GM19324 (cell line): Measurements from ENCODE around the gene ARHGAP45.

Experiments used
- ATAC-seq: cut with Tn5 transposase; IDR thresholded peaks from one replicate; pipeline ENCODE4 v1.9.1; 2021; ENCODE audit warnings: mild to moderate bottlenecking, moderate library complexity; ENCODE audit not compliant: unreplicated experiment, low FRiP score

ARHGAP45 gene

GRCh38 chr19:1069009-1069779 is 2.2 kb downstream of the ARHGAP45 start:
- no peak for ATAC-seq

- no peak for ATAC-seq
Observed at GRCh38 chr19:1070576-1070930, 3.6 kb downstream of the ARHGAP45 start.

- ATAC-seq: no peak
Observed at GRCh38 chr19:1070931-1071791, 4.2 kb downstream of the ARHGAP45 start.

- no peak for ATAC-seq
Observed at GRCh38 chr19:1072371-1073015, 5.5 kb downstream of the ARHGAP45 start.

- no peak for ATAC-seq
Observed at GRCh38 chr19:1073063-1073955, 6.3 kb downstream of the ARHGAP45 start.

GRCh38 chr19:1073956-1074517 is 7.1 kb downstream of the ARHGAP45 start:
- ATAC-seq: no peak

DNA sequence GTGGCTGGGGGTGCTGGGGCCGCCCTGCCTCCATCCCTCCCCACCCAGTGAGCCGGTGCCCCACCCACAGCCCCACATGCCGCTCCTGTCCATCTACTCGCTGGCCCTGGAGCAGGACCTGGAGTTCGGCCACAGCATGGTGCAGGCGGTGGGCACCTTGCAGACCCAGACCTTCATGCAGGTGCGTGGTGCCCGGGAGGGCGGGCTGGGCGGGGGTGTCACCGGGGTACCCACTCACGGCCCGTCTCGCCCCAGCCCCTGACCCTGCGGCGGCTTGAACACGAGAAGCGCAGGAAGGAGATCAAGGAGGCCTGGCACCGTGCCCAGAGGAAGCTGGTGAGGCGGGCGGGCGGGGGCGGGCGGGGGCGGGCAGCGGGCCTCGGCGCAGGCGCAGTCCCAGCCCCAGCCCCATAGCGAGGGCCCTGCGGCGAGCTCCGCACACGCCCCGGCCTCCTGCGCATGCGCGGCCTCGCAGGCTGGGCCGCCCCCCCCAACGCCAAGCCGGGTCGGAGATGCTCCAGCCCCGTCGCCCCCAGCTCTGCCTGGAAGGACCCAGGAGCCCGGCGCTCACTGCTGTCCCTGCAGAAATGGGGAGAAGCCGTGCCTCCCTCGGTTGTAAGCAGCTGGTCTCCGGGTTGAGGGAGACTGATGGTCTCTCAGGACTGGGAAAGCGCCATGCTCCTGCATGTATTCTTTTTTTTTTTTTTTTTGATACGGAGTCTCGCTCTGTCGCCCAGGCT is 7.7 kb downstream of the ARHGAP45 start:
- peak; percentile 57 for ATAC-seq

DNA sequence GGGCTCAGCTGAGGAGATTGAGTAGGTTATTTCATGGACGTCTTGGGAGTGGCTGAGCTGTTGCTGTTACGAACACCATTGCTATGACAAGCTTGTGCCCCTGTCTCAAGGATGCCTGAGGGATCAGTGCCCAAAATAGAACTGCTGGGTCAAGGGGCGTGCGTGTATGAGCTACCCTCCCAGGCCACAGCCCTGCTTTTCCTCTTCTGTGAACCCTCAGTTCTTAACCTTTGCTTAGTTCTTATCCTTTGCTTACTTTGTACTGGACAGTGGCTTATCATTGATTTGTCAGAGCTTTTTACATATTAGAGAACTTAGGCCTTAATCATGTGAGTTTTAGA is 9.0 kb downstream of the ARHGAP45 start:
- no peak for ATAC-seq

DNA sequence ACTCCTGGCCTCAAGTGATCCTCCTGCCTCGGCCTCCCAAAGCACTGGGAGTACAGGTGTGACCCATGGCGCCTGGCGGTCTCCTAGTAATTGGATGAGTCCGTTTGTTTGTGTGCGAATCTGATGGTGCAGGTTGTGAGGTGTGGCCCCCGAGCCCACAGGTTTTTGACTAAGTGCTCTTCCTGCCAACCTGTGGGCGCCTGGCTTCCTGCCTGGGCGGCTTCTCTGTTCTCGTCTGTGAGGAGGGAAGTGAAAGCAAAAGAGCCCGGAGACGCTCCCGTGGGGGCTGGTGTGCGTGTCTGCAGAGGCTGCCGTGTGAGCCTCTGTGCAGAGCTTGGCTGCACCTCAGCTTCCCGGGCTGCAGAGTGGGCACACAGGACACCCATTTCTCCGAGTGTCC is 10.0 kb downstream of the ARHGAP45 start:
- peak; percentile 60 for ATAC-seq

- no peak for ATAC-seq
Observed at GRCh38 chr19:1079566-1080111, 12.7 kb downstream of the ARHGAP45 start.

- ATAC-seq: no peak
Observed at GRCh38 chr19:1080360-1081161, 13.6 kb downstream of the ARHGAP45 start.

DNA sequence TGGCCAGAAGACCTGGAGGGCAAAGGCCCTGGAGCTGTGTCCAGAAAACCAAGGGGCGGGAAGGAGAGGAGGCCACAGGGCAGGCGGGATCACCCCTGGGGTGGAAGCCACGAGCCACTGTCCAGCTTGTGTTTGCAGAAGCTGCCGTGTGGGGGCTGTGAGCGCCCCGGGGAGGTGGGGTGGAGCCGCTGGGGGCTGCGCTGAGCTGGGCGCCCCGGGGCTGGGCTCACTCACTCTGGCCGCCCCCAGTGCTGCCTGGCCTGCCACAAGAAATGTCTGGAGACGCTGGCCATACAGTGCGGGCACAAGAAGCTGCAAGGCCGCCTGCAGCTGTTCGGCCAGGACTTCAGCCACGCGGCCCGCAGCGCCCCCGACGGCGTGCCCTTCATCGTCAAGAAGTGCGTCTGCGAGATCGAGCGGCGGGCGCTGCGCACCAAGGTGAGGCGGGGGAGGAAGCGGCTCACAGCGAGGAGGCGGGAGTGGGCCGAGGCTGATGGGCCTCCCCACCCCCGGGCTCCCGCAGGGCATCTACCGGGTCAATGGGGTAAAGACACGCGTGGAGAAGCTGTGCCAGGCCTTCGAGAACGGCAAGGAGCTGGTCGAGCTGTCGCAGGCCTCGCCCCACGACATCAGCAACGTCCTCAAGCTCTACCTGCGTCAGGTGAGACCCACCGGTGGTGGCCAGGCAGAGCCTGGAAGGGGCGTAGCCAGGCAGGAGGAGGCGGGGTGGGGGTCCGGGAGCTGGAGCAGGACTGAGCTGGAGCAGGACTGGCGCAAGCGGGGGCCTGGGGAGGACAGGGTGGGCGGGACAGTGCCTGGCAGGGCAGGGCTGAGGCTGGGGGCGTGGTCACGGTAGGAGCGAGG is 14.6 kb downstream of the ARHGAP45 start:
- ATAC-seq: no peak

DNA sequence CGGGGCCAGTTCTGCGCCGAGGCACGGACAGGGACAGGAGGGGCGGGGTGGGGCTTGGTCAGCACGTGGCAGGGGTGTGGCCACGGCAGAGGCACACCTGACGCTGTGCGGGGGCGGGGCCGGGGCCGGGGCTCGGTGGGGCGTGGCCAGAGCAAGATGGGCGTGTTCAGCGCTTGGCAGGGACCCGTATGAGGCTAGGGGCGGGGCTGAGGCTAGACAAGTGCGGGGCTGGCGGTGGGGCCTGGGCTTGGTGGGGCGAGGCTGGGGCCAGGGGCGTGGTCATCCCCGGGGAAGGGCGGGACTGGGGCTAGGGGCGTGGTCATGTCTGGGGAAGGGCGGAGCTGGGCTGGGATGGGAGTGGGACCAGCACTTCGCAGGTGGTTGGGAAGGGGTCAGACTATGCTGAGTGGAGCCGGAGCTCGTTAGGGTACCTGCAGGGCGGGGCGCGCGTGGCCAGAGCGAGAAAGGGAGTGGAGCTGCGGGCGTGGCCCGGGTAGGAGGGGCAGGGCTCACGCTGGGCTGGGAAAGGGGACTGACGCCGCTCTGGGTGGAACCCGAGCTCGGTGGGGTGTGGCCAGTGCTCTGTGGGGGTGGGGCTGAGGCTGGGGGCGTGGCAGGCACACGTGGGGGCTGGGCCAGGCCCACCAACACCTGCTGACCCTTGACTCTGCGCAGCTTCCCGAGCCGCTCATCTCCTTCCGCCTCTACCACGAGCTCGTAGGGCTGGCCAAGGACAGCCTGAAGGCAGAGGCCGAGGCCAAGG is 15.4 kb downstream of the ARHGAP45 start:
- no peak for ATAC-seq

DNA sequence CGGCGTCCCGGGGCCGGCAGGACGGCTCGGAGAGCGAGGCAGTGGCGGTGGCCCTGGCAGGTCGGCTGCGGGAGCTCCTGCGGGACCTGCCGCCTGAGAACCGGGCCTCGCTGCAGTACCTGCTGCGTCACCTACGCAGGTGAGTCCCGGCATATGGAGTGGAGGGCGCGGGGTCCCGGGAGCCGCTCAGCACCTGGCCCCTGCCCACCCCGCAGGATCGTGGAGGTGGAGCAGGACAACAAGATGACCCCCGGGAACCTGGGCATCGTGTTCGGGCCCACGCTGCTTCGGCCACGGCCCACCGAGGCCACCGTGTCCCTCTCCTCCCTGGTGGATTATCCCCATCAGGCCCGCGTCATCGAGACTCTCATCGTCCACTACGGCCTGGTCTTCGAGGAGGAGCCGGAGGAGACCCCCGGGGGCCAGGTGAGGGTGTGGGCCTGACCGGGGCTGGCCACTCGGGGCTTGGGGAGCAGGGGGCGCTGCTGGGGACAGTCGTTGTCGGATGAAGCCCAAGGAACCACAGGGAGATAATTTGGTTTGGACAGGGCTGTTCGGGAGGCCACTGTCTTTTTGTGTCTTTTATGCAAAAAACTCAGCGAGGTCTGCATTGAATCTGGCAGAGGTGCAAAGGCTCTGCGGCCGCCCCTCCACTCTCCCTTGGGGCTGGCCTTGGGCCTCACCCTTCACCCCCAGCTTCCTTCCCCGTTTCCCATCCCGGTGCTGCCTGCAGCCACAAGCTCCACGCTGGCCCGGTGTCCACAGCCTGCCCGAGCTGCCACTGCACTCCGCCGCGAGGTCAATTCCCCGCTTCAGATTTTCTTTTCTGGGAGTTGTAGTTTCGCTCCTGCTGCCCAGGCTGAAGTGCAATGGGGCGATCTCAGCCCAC is 16.2 kb downstream of the ARHGAP45 start:
- no peak for ATAC-seq

- ATAC-seq: no peak
Observed at GRCh38 chr19:1084024-1084868, 17.3 kb downstream of the ARHGAP45 start.
